Measurements from ENCODE around the gene FBXL3.
A peak's percentile ranks its signal among the peaks of the same experiment; 100 is the strongest.
"Not testable (repeated sequence)": the region's sequence is repeated elsewhere in the genome, so short reads cannot be mapped to it uniquely, and the experiment has no call there.

FBXL3 gene

DNA sequence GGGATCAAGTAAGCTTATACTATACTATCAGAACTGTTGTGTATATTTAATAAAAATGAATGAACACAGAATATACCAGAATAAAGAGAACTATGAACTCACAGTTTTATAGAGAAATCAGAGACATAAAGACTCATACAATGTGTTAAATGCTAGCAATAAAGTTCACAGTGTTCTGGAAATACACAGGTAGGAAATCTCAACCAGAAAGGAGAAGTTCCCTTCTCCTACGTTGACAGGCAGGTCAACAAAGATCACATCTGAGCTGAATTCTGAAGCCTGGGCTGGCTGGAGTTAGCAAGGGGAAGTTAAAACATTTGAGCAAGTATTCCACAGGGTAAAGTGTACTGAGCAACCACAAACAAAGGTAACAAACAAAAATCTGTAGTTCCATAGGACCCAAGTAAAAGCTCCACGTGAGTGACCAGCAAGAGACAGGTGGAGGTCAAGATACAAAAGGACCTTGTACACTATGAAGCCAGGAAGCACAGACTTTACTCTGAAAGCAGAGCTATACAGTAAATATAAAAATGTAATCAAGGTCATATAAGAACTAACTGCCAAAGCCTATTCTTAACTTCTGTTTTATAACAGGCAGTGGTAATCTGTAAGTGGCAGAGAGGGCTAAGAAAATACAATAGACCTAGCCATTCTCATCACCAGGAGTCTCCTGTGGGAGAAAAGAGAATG, 13.0 kb downstream of the FBXL3 start:
- FAIRE-seq: peak; percentile 62
- TF ChIP-seq POLR2A (IDR thresholded peaks at IDR 0.05; ENCODE audit: low read depth, low read length): no peak
- no peak for DNase-seq (ENCODE audit: insufficient read length, low spot score)

DNA sequence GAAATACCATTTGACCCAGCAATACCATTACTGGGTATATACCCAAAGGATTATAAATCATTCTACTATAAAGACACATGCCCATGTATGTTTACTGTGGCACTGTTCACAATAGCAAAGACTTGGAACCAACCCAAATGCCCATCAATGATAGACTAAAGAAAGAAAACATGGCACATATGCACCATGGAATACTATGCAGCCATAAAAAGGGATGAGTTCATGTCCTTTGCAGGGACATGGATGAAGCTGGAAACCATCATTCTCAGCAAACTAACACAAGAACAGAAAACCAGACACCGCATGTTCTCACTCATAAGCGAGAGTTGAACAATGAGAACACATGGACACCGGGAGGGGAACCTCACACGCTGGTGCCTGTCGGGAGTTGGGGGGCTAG, 17.2 kb downstream of the FBXL3 start:
- DNase-seq (ENCODE audit: insufficient read length, low spot score); FAIRE-seq: not testable (repeated sequence)

DNA sequence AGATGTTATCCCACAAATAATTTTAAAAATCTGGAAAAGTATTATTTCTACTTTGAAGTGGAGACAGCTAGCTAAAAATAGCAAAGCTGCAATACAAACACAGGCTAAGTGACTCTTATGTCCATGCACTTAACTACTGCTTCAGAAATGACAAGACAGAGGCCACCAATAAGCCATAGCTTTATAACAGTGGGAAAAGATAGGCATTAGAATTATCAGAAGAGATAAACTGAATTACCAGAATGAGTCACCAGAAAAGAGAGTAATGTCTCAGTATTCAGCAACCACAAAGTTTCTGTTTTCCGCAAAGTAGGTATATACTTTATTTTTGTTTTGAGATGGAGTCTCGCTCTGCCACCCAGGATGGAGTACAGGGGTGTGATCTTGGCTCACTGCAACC, 17.9 kb downstream of the FBXL3 start:
- no peak for TF ChIP-seq POLR2A (IDR thresholded peaks at IDR 0.05; ENCODE audit: low read depth, low read length)
- FAIRE-seq (no peak), DNase-seq (ENCODE audit: insufficient read length, low spot score) (no peak)

DNA sequence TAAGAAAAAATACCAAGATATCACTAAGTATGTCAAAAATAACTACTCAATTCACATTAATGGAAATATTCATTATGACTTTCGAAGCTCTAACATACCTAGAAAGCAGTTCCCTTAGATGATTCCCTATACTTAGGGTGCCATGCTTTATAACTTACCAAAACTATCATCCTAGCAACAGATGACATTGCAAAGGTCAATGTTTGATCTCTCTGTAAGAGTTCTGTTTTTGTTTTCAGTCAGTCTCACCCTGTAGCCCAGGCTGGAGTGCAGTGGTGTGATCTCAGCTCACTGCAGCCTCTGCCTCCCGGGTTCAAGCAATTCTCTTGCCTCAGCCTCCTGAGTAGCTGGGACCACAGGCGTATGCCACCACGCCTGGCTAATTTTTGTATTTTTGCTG, 18.6 kb downstream of the FBXL3 start:
- not testable (repeated sequence) for FAIRE-seq; DNase-seq (ENCODE audit: insufficient read length, low spot score)

DNA sequence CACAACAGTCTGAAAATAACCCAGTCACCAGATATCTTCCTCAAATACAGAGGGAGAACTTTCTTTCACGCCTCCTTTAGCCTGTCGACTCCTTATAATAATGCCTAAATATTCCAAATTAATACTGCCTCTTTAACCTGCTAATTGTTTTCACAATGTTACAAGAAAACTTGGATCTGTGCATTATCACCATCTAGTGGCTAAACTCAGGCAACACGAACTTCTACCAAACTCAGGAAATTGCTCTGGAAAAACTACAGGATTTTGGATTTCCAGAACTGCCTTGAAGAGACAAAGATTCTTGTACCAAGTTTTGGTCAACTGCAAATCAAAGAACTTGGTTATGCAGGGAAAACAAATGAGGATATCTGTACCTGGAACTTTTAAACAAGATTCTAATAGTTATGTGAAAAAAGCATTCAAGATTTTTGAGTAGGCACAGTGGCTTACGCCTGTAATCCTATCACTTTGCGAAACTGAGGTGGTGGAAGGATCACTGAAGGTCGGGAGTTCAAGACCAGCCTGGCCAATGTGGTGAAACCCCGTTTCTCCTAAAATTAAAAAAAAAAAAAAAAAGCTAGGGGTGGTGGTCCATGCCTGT, 24.3 kb downstream of the FBXL3 start:
- TF ChIP-seq POLR2A (IDR thresholded peaks at IDR 0.05; ENCODE audit: low read depth, low read length): no peak
- peak; percentile 68 for FAIRE-seq
- no peak for DNase-seq (ENCODE audit: insufficient read length, low spot score)

DNA sequence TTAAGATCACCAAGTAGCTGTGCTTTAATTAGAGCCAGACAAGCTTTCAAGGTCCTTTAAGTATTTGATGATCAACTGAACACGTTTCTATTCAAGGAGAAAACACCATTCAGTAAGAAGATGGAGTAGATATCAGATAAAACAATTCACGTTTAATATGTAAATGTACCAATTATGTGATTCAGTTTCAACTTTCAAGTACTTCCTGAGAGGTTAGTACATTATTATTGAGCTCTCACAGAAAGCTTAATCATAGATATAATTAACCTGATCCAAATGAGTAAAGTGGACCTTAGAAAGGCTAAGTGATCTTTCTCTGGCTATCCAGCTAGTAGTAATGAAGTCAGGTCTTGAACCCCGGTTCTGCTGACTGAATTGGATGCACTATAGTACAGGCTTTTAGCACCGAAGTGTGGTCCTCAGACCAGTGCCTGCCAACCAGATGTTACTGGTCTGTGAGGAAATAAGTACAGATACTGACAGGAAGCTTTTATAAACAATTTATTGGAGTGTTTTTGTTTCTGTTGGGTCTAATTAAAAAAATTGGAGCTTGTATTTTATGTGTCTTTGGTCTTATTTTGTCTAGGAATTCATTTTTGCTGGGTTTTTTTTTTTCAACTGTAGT, 24.9 kb downstream of the FBXL3 start:
- no peak for TF ChIP-seq POLR2A (IDR thresholded peaks at IDR 0.05; ENCODE audit: low read depth, low read length)
- FAIRE-seq (no peak), DNase-seq (ENCODE audit: insufficient read length, low spot score) (no peak)

DNA sequence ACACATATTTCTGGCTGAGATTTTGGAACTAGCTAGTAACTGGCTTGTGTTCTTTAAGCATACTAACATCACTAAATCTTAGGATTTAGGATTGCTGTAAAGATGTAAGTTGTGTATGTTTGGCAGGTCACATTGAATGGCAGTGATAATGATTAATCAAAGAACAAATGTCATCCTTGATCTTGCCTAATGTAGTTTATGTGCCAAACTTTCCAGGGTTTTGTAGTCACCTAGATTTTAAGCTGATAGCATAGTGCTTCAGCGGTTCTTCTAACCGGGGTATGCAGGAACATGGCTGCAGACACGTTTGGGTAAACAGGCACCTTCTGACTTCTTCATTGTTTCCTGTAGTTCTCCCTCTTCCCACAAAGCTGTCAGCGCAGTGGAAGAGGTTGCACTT, 25.4 kb downstream of the FBXL3 start:
- DNase-seq (ENCODE audit: insufficient read length, low spot score) (no peak), FAIRE-seq (no peak)
- no peak for TF ChIP-seq POLR2A (IDR thresholded peaks at IDR 0.05; ENCODE audit: low read depth, low read length)

DNA sequence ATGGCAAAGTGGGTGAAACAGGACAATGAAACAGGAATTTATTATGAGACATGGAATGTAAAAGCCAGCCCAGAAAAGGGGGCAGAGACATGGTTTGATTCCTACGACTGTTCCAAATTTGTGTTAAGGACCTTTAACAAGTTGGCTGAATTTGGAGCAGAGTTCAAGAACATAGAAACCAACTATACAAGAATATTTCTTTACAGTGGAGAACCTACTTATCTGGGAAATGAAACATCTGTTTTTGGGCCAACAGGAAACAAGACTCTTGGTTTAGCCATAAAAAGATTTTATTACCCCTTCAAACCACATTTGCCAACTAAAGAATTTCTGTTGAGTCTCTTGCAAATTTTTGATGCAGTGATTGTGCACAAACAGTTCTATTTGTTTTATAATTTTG, 26.5 kb downstream of the FBXL3 start:
- no peak for DNase-seq (ENCODE audit: insufficient read length, low spot score)
- no peak for TF ChIP-seq POLR2A (IDR thresholded peaks at IDR 0.05; ENCODE audit: low read depth, low read length)
- FAIRE-seq: no peak

DNA sequence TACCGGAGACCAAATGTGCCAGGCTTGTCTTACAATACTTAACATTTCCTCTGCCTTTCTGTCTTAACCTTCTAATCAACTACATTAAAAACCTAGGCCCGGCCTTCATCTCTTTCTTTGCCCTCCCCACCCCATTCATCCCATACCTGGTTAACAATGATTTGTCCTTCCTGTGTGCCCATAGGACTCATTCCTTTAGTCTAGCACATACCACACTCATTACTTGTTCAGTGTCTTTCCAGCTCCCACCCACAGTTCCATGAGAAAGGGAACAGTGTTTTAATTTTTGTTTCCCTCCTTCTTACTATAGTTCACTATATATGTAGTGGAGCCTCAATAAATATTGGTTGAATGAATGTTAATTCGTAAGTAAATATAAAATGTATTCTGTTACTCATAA, 32.7 kb downstream of the FBXL3 start:
- no peak for TF ChIP-seq POLR2A (IDR thresholded peaks at IDR 0.05; ENCODE audit: low read depth, low read length)
- DNase-seq (ENCODE audit: insufficient read length, low spot score): no peak
- FAIRE-seq: no peak

DNA sequence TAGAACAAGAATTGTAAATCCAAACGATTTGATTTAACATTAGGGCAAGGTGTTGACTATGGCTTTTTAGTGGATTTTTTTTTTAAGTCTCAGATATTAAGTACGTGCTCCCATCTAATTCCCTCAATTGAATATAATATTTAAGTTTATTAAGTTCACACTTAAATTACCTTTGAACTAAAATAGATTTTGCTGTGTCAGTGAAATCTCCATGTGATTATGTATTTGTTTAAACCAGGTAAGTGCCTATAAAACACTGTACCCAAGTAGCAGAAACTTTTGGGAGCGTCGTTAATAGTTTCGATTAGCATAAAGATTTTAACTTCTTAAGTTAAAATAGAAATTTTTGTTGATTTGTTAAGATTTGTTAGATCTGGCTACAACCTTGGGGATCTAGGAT, 33.5 kb downstream of the FBXL3 start:
- DNase-seq (ENCODE audit: insufficient read length, low spot score) (no peak), FAIRE-seq (no peak)

DNA sequence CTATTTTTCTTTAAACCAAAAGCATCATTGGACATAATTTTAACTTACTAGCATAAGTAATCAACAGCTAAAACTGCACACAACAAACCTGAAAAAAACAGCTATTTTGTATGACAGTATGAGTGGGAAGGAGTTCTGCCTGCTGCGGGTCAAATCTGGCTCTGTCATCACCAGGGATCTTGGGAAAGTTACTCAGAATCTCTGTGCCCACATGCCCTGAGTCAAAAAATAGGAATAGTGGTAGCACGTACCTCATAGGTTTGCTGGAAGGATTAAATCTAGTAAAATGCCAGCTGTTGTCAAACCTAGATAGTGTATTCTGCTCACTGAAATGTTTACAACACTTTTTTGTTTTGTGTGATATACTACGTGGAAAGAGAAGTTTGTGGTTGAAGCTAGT, 33.9 kb downstream of the FBXL3 start:
- TF ChIP-seq POLR2A (IDR thresholded peaks at IDR 0.05; ENCODE audit: low read depth, low read length): no peak
- no peak for FAIRE-seq
- DNase-seq (ENCODE audit: insufficient read length, low spot score): no peak

More for the DNA sequence above, 33.5 kb downstream of the FBXL3 start:
- no peak for TF ChIP-seq POLR2A (IDR thresholded peaks at IDR 0.05; ENCODE audit: low read depth, low read length)

DNA sequence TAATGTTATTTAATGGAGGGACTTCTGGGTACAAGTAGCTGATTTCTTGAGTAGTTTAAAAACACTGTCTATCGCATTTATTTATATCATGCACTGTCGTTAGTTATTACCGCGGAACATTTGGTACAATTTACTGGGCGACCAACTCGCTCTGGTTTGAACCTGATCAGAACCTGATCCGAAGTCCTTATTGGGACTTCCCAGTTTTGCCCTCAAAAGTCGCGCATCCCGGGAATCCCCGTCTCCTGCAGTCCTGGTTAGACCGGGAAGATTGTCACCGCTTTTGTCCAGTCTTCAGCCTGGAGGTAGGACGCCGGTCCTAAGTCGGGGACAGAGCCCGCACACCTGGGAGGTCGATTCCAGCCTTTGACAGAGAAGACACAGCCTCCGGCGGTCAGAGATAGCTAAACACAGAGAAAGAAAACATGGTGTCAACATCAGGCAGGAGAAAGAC, 34.4 kb downstream of the FBXL3 start:
- DNase-seq (ENCODE audit: insufficient read length, low spot score): no peak
- no peak for TF ChIP-seq POLR2A (IDR thresholded peaks at IDR 0.05; ENCODE audit: low read depth, low read length)
- no peak for FAIRE-seq

DNA sequence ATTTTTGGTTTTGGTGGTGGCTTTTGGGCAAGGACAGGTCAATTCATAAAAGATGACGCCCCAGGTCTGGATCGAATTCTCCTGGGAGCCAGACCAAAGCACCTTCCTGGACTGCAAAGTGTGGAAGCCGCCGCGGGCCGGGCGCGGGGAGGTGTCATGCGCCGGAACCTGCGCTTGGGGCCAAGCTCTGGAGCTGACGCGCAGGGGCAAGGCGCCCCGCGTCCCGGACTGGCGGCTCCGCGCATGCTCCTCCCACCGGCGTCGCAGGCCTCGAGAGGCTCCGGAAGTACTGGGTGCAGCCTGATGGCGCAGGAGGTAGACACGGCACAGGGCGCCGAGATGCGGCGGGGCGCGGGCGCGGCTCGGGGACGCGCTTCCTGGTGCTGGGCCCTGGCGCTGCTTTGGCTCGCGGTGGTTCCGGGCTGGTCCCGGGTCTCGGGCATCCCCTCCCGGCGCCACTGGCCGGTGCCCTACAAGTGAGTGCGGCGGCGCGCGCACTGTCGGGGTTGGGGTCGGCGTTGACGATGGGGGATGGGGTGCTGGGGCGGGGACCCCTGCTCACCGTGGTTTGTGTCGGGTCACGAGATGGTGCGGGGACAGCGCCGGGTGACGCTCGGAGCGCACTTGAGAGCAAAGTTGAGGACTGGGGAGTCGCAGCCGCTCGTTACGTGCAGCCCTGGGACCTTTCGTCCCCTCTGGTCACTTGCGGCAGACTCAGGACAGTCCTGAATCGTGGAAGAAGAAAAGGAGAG, 35.0 kb downstream of the FBXL3 start, which contains the start of gene CLN5:
Gene CLN5, plus strand, starts transcription at position 286 of the 752 bp plus-strand sequence. Its CDS starts 18 bp downstream, at position 304.
- peak; percentile 87 for TF ChIP-seq POLR2A (IDR thresholded peaks at IDR 0.05; ENCODE audit: low read depth, low read length)
- DNase-seq (ENCODE audit: insufficient read length, low spot score): peak; percentile 96
- FAIRE-seq: no peak

DNA sequence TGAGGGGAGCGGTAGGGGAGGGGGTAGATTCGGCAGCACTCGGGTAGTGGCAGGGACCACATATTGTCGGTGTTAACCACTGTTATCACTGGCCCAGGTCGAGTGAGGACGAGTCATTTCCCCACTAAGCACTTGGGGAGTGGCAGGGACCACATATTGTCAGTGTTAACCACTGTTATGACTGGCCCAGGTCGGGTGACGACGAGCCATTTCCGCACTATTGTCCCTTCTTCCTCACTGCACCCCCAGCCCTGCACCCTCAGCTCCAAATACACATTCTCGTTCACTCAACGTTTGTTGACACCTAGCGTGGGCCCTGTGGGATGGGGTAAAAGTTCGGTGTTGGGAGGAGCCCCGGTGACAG, 35.5 kb downstream of the FBXL3 start:
- FAIRE-seq (no peak), DNase-seq (ENCODE audit: insufficient read length, low spot score) (no peak)
- TF ChIP-seq POLR2A (IDR thresholded peaks at IDR 0.05; ENCODE audit: low read depth, low read length): no peak
